IMR-90 (cell line): ENCODE results near the gene SF3A2. TPM values are rescaled to one million over a fixed set of nuclear protein-coding genes. Genes with fewer than 3 reads are reported as not detected.

Experiments
- ATAC-seq: fragments of 200-7000 bp; cut with Tn5 transposase; 2 replicates; pipeline ENCODE4 v1.9.1; 2020; ENCODE audit warnings: low read depth, mild to moderate bottlenecking, moderate library complexity
- BruUV-seq: library from RNA; stranded (reverse); fragments of 400-500 nt; replicated peaks from 2 replicates; lab custom pipeline; 2021; lab: Mats Ljungman, UMichigan
- CTCF ChIA-PET: fragments of 300-600 bp; formaldehyde crosslinking; extraction: SDS; loops from one replicate; lab custom pipeline; 2021; ENCODE audit warnings: antibody characterized with exemption; lab: Yijun Ruan, JAX
- POLR2A ChIA-PET: fragments of 300-600 bp; sonication (Branson Sonifier 250); formaldehyde crosslinking; loops from one replicate; lab custom pipeline; 2022; ENCODE audit warnings: antibody characterized with exemption; ENCODE audit not compliant: unreplicated experiment; lab: Charles Lee
- DNase-seq: peaks from one replicate; pipeline ENCODE4 v3.0.0; 2013
- H2AFZ ChIP-seq: replicated peaks from 2 replicates; pipeline ENCODE3; 2013; ENCODE audit warnings: low read length, mild to moderate bottlenecking; ENCODE audit not compliant: poor library complexity
- H2AK5ac ChIP-seq: 2 replicates; pipeline ENCODE4 v1.6.1; 2013; ENCODE audit warnings: low read depth, low read length, inconsistent platforms
- H2AK9ac ChIP-seq: replicated peaks from 2 replicates; pipeline ENCODE3; 2013; ENCODE audit warnings: mild to moderate bottlenecking, low read depth, low read length, moderate library complexity; ENCODE audit not compliant: poor library complexity
- H2BK120ac ChIP-seq: 2 replicates; pipeline ENCODE4 v1.6.1; 2013; ENCODE audit warnings: low read depth, low read length, inconsistent platforms
- H2BK15ac ChIP-seq: 3 replicates; pipeline ENCODE4 v1.6.1; 2013; ENCODE audit warnings: low read depth, low read length, inconsistent platforms
- H2BK20ac ChIP-seq: 2 replicates; pipeline ENCODE4 v1.6.1; 2013; ENCODE audit warnings: low read depth, mild to moderate bottlenecking, inconsistent platforms, low read length, moderate library complexity
- H2BK5ac ChIP-seq: 2 replicates; pipeline ENCODE4 v1.6.1; 2013; ENCODE audit warnings: mild to moderate bottlenecking, low read depth, low read length, inconsistent platforms; ENCODE audit not compliant: poor library complexity, severe bottlenecking
- H3K14ac ChIP-seq: replicated peaks from 2 replicates; pipeline ENCODE4 v1.6.1; 2013; ENCODE audit warnings: low read depth, low read length, inconsistent platforms
- H3K18ac ChIP-seq: 2 replicates; pipeline ENCODE4 v1.6.1; 2013; ENCODE audit warnings: low read depth, low read length, control low read depth
- H3K23ac ChIP-seq: 2 replicates; pipeline ENCODE4 v1.6.1; 2013; ENCODE audit warnings: low read depth, low read length, inconsistent platforms
- H3K27ac ChIP-seq: 2 replicates; pipeline ENCODE4 v1.5.1; 2013; ENCODE audit warnings: mild to moderate bottlenecking, control low read depth, low read length; ENCODE audit not compliant: insufficient read depth
- H3K27me3 ChIP-seq: 2 replicates; pipeline ENCODE4 v1.6.1; 2013; ENCODE audit warnings: low read length; ENCODE audit not compliant: control insufficient read depth, insufficient read depth
- H3K36me3 ChIP-seq: 2 replicates; pipeline ENCODE4 v1.6.1; 2013; ENCODE audit warnings: low read length, mixed read lengths; ENCODE audit not compliant: control insufficient read depth, insufficient read depth
- H3K4ac ChIP-seq: 2 replicates; pipeline ENCODE4 v1.6.1; 2013; ENCODE audit warnings: low read depth, low read length, inconsistent platforms
- H3K4me1 ChIP-seq: 2 replicates; pipeline ENCODE4 v1.6.1; 2013; ENCODE audit warnings: low read length, mixed read lengths; ENCODE audit not compliant: control insufficient read depth, insufficient read depth
- H3K4me2 ChIP-seq: 2 replicates; pipeline ENCODE4 v1.6.1; 2013; ENCODE audit warnings: low read depth, mild to moderate bottlenecking, control low read depth, low read length, moderate library complexity
- H3K4me3 ChIP-seq: 2 replicates; pipeline ENCODE4 v1.5.1; 2013; ENCODE audit warnings: low read depth, mild to moderate bottlenecking, control low read depth, low read length, moderate library complexity; ENCODE audit not compliant: insufficient read depth
- H3K56ac ChIP-seq: 2 replicates; pipeline ENCODE4 v1.6.1; 2013; ENCODE audit warnings: low read length, inconsistent platforms; ENCODE audit not compliant: insufficient read depth; ENCODE audit errors: extremely low read depth
- H3K79me1 ChIP-seq, 2 experiments: 2 replicates each; pipeline ENCODE4 v1.6.1; 2013; ENCODE audit warnings: low read length in 2 of 2, inconsistent platforms in 1 of 2, low read depth in 1 of 2
- H3K9ac ChIP-seq: 2 replicates; pipeline ENCODE4 v1.6.1; 2013; ENCODE audit warnings: low read depth, low read length, control low read depth
- H3K9me1 ChIP-seq: 2 replicates; pipeline ENCODE4 v1.6.1; 2013; ENCODE audit warnings: low read length, inconsistent platforms; ENCODE audit not compliant: insufficient read depth
- H3K9me3 ChIP-seq: 2 replicates; pipeline ENCODE4 v1.6.1; 2013; ENCODE audit warnings: low read length; ENCODE audit not compliant: control insufficient read depth, insufficient read depth
- H4K20me1 ChIP-seq: 2 replicates; pipeline ENCODE4 v1.6.1; 2013; ENCODE audit warnings: low read length, inconsistent platforms; ENCODE audit not compliant: insufficient read depth
- H4K5ac ChIP-seq: 2 replicates; pipeline ENCODE4 v1.6.1; 2013; ENCODE audit warnings: mild to moderate bottlenecking, low read depth, low read length, control low read depth
- H4K8ac ChIP-seq, 2 experiments: 2 replicates each; pipeline ENCODE4 v1.6.1; 2013; ENCODE audit warnings: low read depth in 2 of 2, low read length in 2 of 2, control low read depth in 1 of 2, inconsistent platforms in 1 of 2
- H4K91ac ChIP-seq: 2 replicates; pipeline ENCODE4 v1.6.1; 2013; ENCODE audit warnings: low read depth, low read length, inconsistent platforms; ENCODE audit not compliant: insufficient read depth
- BHLHE40 ChIP-seq: fragments of 150-350 bp; IDR thresholded peaks from 2 replicates; pipeline ENCODE4 v1.6.1; 2016; ENCODE audit warnings: mild to moderate bottlenecking, low read depth, low read length
- CEBPB ChIP-seq: IDR thresholded peaks from 2 replicates; pipeline ENCODE4 v1.6.1; 2012; ENCODE audit warnings: low read depth, low read length, improper control_type of control experiment
- CTCF ChIP-seq: conservative IDR thresholded peaks from 2 replicates; pipeline ENCODE4 v1.5.1; 2012; ENCODE audit warnings: mild to moderate bottlenecking, low read depth, low read length, improper control_type of control experiment
- MAFK ChIP-seq: IDR thresholded peaks from 2 replicates; pipeline ENCODE4 v1.6.1; 2012; ENCODE audit warnings: low read depth, low read length, improper control_type of control experiment
- MXI1 ChIP-seq: IDR thresholded peaks from 2 replicates; pipeline ENCODE4 v1.6.1; 2012; ENCODE audit warnings: low read depth, mild to moderate bottlenecking, low read length, moderate library complexity, borderline replicate concordance
- NFE2L2 ChIP-seq: fragments of 150-350 bp; IDR thresholded peaks from 2 replicates; pipeline ENCODE4 v1.6.1; 2016; ENCODE audit warnings: low read depth, mild to moderate bottlenecking, low read length
- RAD21 ChIP-seq: IDR thresholded peaks from 2 replicates; pipeline ENCODE4 v1.6.1; 2012; ENCODE audit warnings: low read length, improper control_type of control experiment
- RFX5 ChIP-seq: IDR thresholded peaks from 2 replicates; pipeline ENCODE4 v1.8.0; 2012; ENCODE audit warnings: low read depth, mild to moderate bottlenecking, low read length, moderate library complexity
- WGBS, 2 experiments: methylation state at CpG; one replicate each; pipeline versions ENCODE4 v1.1.5 to v1.1.7; 2013; ENCODE audit warnings: missing lambda C conversion rate in 2 of 2; ENCODE audit not compliant: insufficient read length in 1 of 2; ENCODE audit errors: extremely low coverage in 2 of 2; 5-methylcytosine and 5-hydroxymethylcytosine counted together
- dilution Hi-C: fragments of 300-500 bp; cut with HindIII; formaldehyde crosslinking; loops from one replicate; pipeline ENCODE4 v1.14.3; 2018; ENCODE audit warnings: low sequenced_read_pairs; ENCODE audit not compliant: unreplicated experiment
- in situ Hi-C: fragments of 300-500 bp; cut with MboI; formaldehyde crosslinking; loops from 3 replicates; pipeline ENCODE4 v1.14.3; 2019; ENCODE audit warnings: low sequenced_read_pairs, inconsistent platforms, mixed read lengths
- intact Hi-C: fragments of 100-400 bp; cut with micrococcal nuclease; formaldehyde crosslinking; loops from 2 replicates; pipeline ENCODE4 v1.10.0; 2022
- polyA plus RNA-seq, 3 experiments: library from polyadenylated mRNA; depleted of rRNA; stranded (reverse); fragments of >200 nt; gene quantifications; 2 replicates each; pipeline ENCODE4 v1.2.3, GENCODE V29; 2012; ENCODE audit warnings: low replicate concordance in 1 of 3
- total RNA-seq: library from RNA; depleted of rRNA; stranded (reverse); fragments of >200 nt; gene quantifications from 2 replicates; pipeline ENCODE4 v1.2.3, GENCODE V29; 2012

The SF3A2 gene
- total and polyA plus RNA-seq, 2 of the 4 experiments (the other 2 are of a cell fraction), result 4.8 to 34.5 TPM

GRCh38 chr19:2252797-2253105 is 16.1 kb downstream of the SF3A2 start:
- Histone ChIP-seq H4K91ac (no peak overlapping the region), H2AFZ (peak overlapping the region; percentile 70), H4K5ac (no peak overlapping the region), H2AK5ac (no peak overlapping the region), H2BK5ac (no peak overlapping the region), H3K56ac (no peak overlapping the region), H3K27me3 (peaks cover 36% of the 10 kb centered on the region), H2BK15ac (no peak overlapping the region), H3K9me3 (no peaks in the 10 kb centered on the region), H2BK120ac (no peak overlapping the region), H4K8ac (no peak overlapping the region), H3K27ac (no peak overlapping the region), H3K14ac (no peak overlapping the region), H2AK9ac (peak overlapping the region; percentile 13), H3K9ac (no peak overlapping the region), H3K4me2 (no peak overlapping the region; the same call in 1 of the 2 replicates), H3K36me3 (peaks cover 8% of the 10 kb centered on the region; the same call in 1 of the 2 replicates), H4K20me1 (peaks cover 21% of the 10 kb centered on the region), H3K79me1 (no peaks in the 10 kb centered on the region), H3K4me3 (no peak overlapping the region), H2BK20ac (no peak overlapping the region), H3K4ac (no peak overlapping the region), H3K4me1 (peaks cover 4% of the 10 kb centered on the region; the same call in 1 of the 2 replicates), H3K9me1 (no peaks in the 10 kb centered on the region), H3K18ac (no peak overlapping the region), H3K23ac (no peak overlapping the region)
- intact Hi-C loops, result no loop called here
- POLR2A ChIA-PET, result no interaction called here
- no peak for TF ChIP-seq BHLHE40
- no peak for TF ChIP-seq RFX5
- no peak for TF ChIP-seq CTCF
- no peak for TF ChIP-seq MAFK
- no peak for TF ChIP-seq RAD21
- TF ChIP-seq MXI1, result no peak
- TF ChIP-seq NFE2L2, result no peak
- no peak for TF ChIP-seq CEBPB
- DNase-seq (no peak), ATAC-seq (no peak)
- CTCF ChIA-PET, result no interaction called here
- BruUV-seq, result no TSS peak
- in situ Hi-C loops, result no loop called here
- dilution Hi-C loops, result no loop called here
- WGBS, 2 experiments, result 23% methylated on average over 6 of the region's 18 CpGs; no CpG with 5 or more reads in 1 of the 2 experiments
